ENCODE data around the gene CCDC149. TPM values are rescaled to one million over a fixed set of nuclear protein-coding genes. Genes with fewer than 3 reads are reported as not detected.
A peak's percentile ranks its signal among the peaks of the same experiment; 100 is the strongest.

Gene CCDC149
- total RNA-seq, 1 experiment from 2014 or later: 5.3 TPM

DNA sequence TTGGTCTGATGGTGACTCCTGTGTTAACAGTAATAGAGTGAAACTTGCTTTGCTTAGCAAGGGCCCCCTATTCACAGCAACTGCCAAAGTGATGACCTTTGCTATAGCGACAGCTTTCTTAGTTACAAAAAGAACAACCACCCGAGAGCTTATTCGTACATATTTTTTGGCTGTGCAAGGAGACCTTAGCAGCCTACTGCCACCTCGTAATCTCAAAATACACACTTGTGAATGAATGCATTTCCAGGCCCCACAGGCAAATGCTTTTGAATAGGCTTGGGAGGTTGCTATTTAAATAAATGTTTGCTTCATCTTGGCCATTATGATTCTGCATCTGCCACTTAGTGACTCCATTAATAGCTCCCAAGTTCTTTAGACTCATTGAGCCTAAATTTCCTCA, 47.4 kb downstream of the CCDC149 start:
- no peaks in the 10 kb centered on the region for H3K79me2 ChIP-seq (ENCODE audit: insufficient read depth, low read length)
- intact Hi-C loops (cut with micrococcal nuclease): no loop called here
- ChIA-PET POLR2A (no interaction called here), CTCF (no interaction called here), RAD21 (ENCODE audit: low non-redundant PET in 1 of 2, low total read pairs in 2 of 2, uncharacterized antibody in 2 of 2, unreplicated experiment in 2 of 2) (no interaction called here)
- TF ChIP-seq SRF (IDR thresholded peaks at IDR 0.05; ENCODE audit: low read depth): no peak
- TF ChIP-seq EZH2phosphoT487 (IDR thresholded peaks at IDR 0.05; ENCODE audit: borderline replicate concordance): no peak
- TF ChIP-seq FOSL1 (IDR thresholded peaks at IDR 0.05; ENCODE audit: low read depth): no peak
- no peak overlapping the region for H2AFZ ChIP-seq (ENCODE audit: low read depth, low read length, poor library complexity, severe bottlenecking)
- ATAC-seq: no peak
- no peak overlapping the region for H3K27ac ChIP-seq (ENCODE audit: low read depth, low read length)
- peaks cover 0 to 6% of the 10 kb centered on the region in 2 experiments; a peak in 1 of 4 replicates for H3K9me3 ChIP-seq (ENCODE audit: control insufficient read depth in 1 of 2, insufficient read depth in 1 of 2, low read depth in 1 of 2, low read length in 2 of 2)
- no peak overlapping the region for H3K4me3 ChIP-seq (replicated peaks in 1 of 2; ENCODE audit: low read depth in 1 of 2, low read length in 2 of 2)
- no peak overlapping the region for H3K4me2 ChIP-seq (ENCODE audit: low read length)
- no peaks in the 10 kb centered on the region; a peak in 1 of 4 replicates for H3K4me1 ChIP-seq (ENCODE audit: control insufficient read depth in 1 of 2, insufficient read depth in 2 of 2, low read length in 2 of 2)
- no TSS peak for BruUV-seq (replicated peaks)
- no peaks in the 10 kb centered on the region for H4K20me1 ChIP-seq (ENCODE audit: insufficient read depth)
- no peak for DNase-seq (ENCODE audit: low read depth, low spot score)
- no peaks in the 10 kb centered on the region for H3K27me3 ChIP-seq (ENCODE audit: insufficient read depth, low read length)
- no peaks in the 10 kb centered on the region for H3K36me3 ChIP-seq (ENCODE audit: control insufficient read depth in 1 of 2, insufficient read depth in 2 of 2, low read length in 2 of 2)
- no peak overlapping the region for H3K9ac ChIP-seq (ENCODE audit: low read length)
- no peaks in the 10 kb centered on the region for H3K9me2 ChIP-seq (ENCODE audit: insufficient read depth)

GRCh38 chr4:24863799-24864198, 49.0 kb downstream of the CCDC149 start:
- Histone ChIP-seq H3K4me2 (ENCODE audit: low read length) (no peak overlapping the region), H3K36me3 (ENCODE audit: control insufficient read depth in 1 of 2, insufficient read depth in 2 of 2, low read length in 2 of 2) (no peaks in the 10 kb centered on the region), H4K20me1 (ENCODE audit: insufficient read depth) (no peaks in the 10 kb centered on the region), H2AFZ (ENCODE audit: low read depth, low read length, poor library complexity, severe bottlenecking) (no peak overlapping the region), H3K27ac (ENCODE audit: low read depth, low read length) (no peak overlapping the region), H3K27me3 (ENCODE audit: insufficient read depth, low read length) (no peaks in the 10 kb centered on the region), H3K79me2 (ENCODE audit: insufficient read depth, low read length) (no peaks in the 10 kb centered on the region), H3K9me2 (ENCODE audit: insufficient read depth) (no peaks in the 10 kb centered on the region), H3K4me1 (ENCODE audit: control insufficient read depth in 1 of 2, insufficient read depth in 2 of 2, low read length in 2 of 2) (no peaks in the 10 kb centered on the region; a peak in 1 of 4 replicates), H3K9me3 (ENCODE audit: control insufficient read depth in 1 of 2, insufficient read depth in 1 of 2, low read depth in 1 of 2, low read length in 2 of 2) (peaks cover 0 to 6% of the 10 kb centered on the region in 2 experiments; a peak in 1 of 4 replicates), H3K9ac (ENCODE audit: low read length) (no peak overlapping the region), H3K4me3 (replicated peaks in 1 of 2; ENCODE audit: low read depth in 1 of 2, low read length in 2 of 2) (no peak overlapping the region)
- ATAC-seq: no peak
- CTCF ChIA-PET: no interaction called here
- TF ChIP-seq CBX3 (IDR thresholded peaks at IDR 0.05; ENCODE audit: low read depth) (peak; percentile 47; the same call in 1 of the 2 replicates), SRF (IDR thresholded peaks at IDR 0.05; ENCODE audit: low read depth) (no peak)
- no TSS peak for BruUV-seq (replicated peaks)
- RAD21 ChIA-PET (ENCODE audit: low non-redundant PET in 1 of 2, low total read pairs in 2 of 2, uncharacterized antibody in 2 of 2, unreplicated experiment in 2 of 2): no interaction called here
- POLR2A ChIA-PET: no interaction called here
- no peak for DNase-seq (ENCODE audit: low read depth, low spot score)
- intact Hi-C loops (cut with micrococcal nuclease): no loop called here
